Measurements from ENCODE around the gene LMBR1. TPM values are rescaled to one million over a fixed set of nuclear protein-coding genes. Genes with fewer than 3 reads are reported as not detected.
"Not testable (repeated sequence)": the region's sequence is repeated elsewhere in the genome, so short reads cannot be mapped to it uniquely, and the experiment has no call there.

Gene LMBR1
- total RNA-seq, 4 donors from 2014 or later, result 25.2 to 68.3 (median 38.4) TPM

DNA sequence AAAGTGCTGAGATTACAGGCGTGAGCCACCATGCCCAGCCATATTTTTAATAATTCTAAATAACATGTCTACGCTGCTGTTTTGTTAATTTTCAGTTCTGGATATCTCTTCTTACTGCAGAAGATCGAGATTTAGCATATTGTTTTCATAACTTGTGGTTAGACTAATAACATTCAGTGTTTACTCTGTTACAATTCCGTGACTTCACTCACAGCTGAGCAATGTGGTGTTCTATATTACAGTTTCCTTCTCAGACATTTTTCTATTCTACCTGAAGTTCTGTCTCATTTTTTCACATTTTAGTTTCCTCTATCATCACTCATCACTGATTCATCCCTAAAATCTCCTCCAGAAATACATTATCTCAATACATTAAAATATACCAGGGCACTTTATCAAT, 241.5 kb downstream of the LMBR1 start:
- Histone ChIP-seq H3K4me3 (no peak overlapping the region), H3K4me1 (no peaks in the 10 kb centered on the region), H3K36me3 (no peaks in the 10 kb centered on the region), H3K27me3 (peaks cover 0 to 26% (median 1%) of the 10 kb centered on the region in 4 donors), H3K27ac (no peak overlapping the region), H3K9me3 (no peaks in the 10 kb centered on the region)
- no peak for TF ChIP-seq POLR2A (IDR thresholded peaks at IDR 0.05)
- TF ChIP-seq, protein P1, sequence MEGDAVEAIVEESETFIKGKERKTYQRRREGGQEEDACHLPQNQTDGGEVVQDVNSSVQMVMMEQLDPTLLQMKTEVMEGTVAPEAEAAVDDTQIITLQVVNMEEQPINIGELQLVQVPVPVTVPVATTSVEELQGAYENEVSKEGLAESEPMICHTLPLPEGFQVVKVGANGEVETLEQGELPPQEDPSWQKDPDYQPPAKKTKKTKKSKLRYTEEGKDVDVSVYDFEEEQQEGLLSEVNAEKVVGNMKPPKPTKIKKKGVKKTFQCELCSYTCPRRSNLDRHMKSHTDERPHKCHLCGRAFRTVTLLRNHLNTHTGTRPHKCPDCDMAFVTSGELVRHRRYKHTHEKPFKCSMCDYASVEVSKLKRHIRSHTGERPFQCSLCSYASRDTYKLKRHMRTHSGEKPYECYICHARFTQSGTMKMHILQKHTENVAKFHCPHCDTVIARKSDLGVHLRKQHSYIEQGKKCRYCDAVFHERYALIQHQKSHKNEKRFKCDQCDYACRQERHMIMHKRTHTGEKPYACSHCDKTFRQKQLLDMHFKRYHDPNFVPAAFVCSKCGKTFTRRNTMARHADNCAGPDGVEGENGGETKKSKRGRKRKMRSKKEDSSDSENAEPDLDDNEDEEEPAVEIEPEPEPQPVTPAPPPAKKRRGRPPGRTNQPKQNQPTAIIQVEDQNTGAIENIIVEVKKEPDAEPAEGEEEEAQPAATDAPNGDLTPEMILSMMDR (IDR thresholded peaks at IDR 0.05), result no peak
- 86% methylated on average over 4 of the region's 4 CpGs for WGBS, 2 donors
- no peak for DNase-seq
- intact Hi-C loops (cut with DNase I), result no loop called here

DNA sequence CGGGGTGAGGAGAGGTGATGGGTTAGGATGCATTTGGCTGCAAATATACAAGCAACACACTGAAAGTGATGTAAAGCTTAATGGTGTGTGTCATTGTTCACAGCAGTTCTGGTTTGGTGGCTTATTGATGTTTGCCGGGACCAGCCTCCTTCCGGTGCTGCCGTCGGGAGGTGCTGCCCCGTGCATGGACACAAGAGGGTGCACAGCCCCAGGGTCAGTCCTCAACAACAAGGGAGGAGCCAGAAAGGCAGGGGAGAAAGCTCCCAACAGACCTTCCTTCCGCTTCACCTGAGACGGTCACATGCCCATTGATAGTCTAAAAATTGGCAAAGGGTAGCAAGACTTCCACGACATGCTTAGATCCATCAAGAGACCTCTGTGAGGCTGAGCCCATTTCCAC, 242.9 kb downstream of the LMBR1 start:
- no peak for DNase-seq
- 59 to 61% methylated on average over 7 to 8 of the region's 9 CpGs for WGBS, 2 donors

GRCh38 chr7:156647330-156647729, 245.7 kb downstream of the LMBR1 start:
- 91 to 93% methylated on average over 5 of the region's 5 CpGs for WGBS, 2 donors

More for the DNA sequence above, 242.9 kb downstream of the LMBR1 start:
- Histone ChIP-seq H3K4me3 (no peak overlapping the region), H3K4me1 (no peaks in the 10 kb centered on the region), H3K9me3 (no peaks in the 10 kb centered on the region), H3K27me3 (peaks cover 0 to 26% (median 1%) of the 10 kb centered on the region in 4 donors), H3K36me3 (no peaks in the 10 kb centered on the region), H3K27ac (no peak overlapping the region)
- intact Hi-C loops (cut with DNase I), result no loop called here
- no peak for TF ChIP-seq POLR2A (IDR thresholded peaks at IDR 0.05)
- TF ChIP-seq, protein P1 (IDR thresholded peaks at IDR 0.05), result peak in 1 of 6 experiments; percentile 33

GRCh38 chr7:156642306-156643045, 250.5 kb downstream of the LMBR1 start:
- Histone ChIP-seq H3K4me1 (peaks cover 6 to 33% (median 14%) of the 10 kb centered on the region in 3 donors), H3K27ac (no peak overlapping the region), H3K36me3 (no peaks in the 10 kb centered on the region), H3K4me3 (no peak overlapping the region), H3K27me3 (no peaks in the 10 kb centered on the region), H3K9me3 (peaks cover 0 to 10% (median 7%) of the 10 kb centered on the region in 3 donors)
- intact Hi-C loops (cut with DNase I), result no loop called here
- no peak for TF ChIP-seq POLR2A (IDR thresholded peaks at IDR 0.05)
- TF ChIP-seq, protein P1 (IDR thresholded peaks at IDR 0.05), result no peak
- DNase-seq, result no peak
- WGBS, 2 donors, result 79 to 88% methylated on average over 12 to 13 of the region's 13 CpGs

More at GRCh38 chr7:156647330-156647729, 245.7 kb downstream of the LMBR1 start:
- H3K4me1 ChIP-seq; H3K9me3 ChIP-seq; H3K27ac ChIP-seq; intact Hi-C loops (cut with DNase I); H3K36me3 ChIP-seq; H3K4me3 ChIP-seq; DNase-seq: not testable (repeated sequence)
- peaks cover 0 to 18% (median 1%) of the 10 kb centered on the region in 4 donors for H3K27me3 ChIP-seq

DNA sequence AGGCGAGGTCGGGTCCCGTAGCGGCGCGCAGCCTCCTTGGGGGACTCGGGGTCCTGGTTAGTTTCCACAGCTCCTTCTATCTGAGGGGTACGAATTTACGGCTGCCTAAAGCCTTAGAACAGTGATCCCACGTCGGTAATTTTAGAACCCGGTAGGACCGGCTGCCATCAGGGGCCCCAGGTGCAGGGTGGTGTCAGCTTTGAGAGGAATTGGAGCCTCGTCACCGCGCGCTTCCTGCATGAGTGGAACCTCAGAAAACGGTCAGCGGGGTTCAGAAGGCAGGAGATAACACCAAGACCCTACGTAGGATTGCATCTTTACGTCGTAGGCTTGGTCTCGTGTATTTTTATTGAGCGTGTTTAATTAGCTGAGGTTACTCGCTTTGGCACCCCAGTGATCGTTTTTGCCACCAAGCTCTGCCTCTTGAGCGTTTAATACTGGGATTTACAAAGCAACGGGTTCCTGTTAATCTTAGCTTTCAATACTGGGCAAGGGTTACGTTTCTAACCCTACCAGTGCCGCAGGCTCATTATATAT, 252.0 kb downstream of the LMBR1 start:
- Histone ChIP-seq H3K4me1 (peaks cover 6 to 33% (median 14%) of the 10 kb centered on the region in 3 donors), H3K9me3 (peaks cover 0 to 10% (median 7%) of the 10 kb centered on the region in 3 donors), H3K4me3 (peak overlapping the region; percentile 65 to 98 (median 75)), H3K27ac (peak overlapping the region; percentile 85 to 90 (median 88)), H3K36me3 (no peaks in the 10 kb centered on the region), H3K27me3 (no peaks in the 10 kb centered on the region)
- no peak for DNase-seq
- intact Hi-C loops (cut with DNase I), result no loop called here
- 4 to 6% methylated on average over 13 to 16 of the region's 30 CpGs for WGBS, 2 donors
- no peak for TF ChIP-seq POLR2A (IDR thresholded peaks at IDR 0.05)
- TF ChIP-seq, protein P1 (IDR thresholded peaks at IDR 0.05), result no peak

All from esophagus squamous epithelium (tissue), 5 donors.